ENCODE data around the gene DAZ4. TPM values are rescaled to one million over a fixed set of nuclear protein-coding genes. Genes with fewer than 3 reads are reported as not detected.

Gene DAZ4
- total and polyA plus RNA-seq, 2 experiments from 2014 or later: 0.07 TPM; not detected in 1

Other genes with a start within 250 kb of the DAZ4 start
- gene BPY2B, start 215.9 kb upstream of the DAZ4 start, total RNA-seq (2014; rRNA removed; shearing (Covaris generic)): not detected in 2 replicates
- gene BPY2B, start 215.9 kb upstream of the DAZ4 start, polyA plus RNA-seq (2016; fragmentation: Nextera tagmentation; extraction: Ambion mirVana): not detected in 2 replicates
- gene DAZ3, start 20.5 kb upstream of the DAZ4 start, total RNA-seq (2014; rRNA removed; shearing (Covaris generic)): 0.07 TPM in 1 of 2 replicates, not detected in the other
- not detected in 2 replicates for gene DAZ3, start 20.5 kb upstream of the DAZ4 start, polyA plus RNA-seq (2016; fragmentation: Nextera tagmentation; extraction: Ambion mirVana)
- not detected in 2 replicates for gene BPY2C, start 218.2 kb downstream of the DAZ4 start, total RNA-seq (2014; rRNA removed; shearing (Covaris generic))
- not detected in 2 replicates for gene BPY2C, start 218.2 kb downstream of the DAZ4 start, polyA plus RNA-seq (2016; fragmentation: Nextera tagmentation; extraction: Ambion mirVana)

Measured in GM23338 (cell line).